Colonic mucosa (tissue), 4 donors: ENCODE measurements around the gene MNAT1. TPM values are rescaled to one million over a fixed set of nuclear protein-coding genes. Genes with fewer than 3 reads are reported as not detected.
A peak's percentile ranks its signal among the peaks of the same experiment; 100 is the strongest.

Source experiments
- DNase-seq: peaks from one replicate; pipeline ENCODE4 v3.0.0-alpha.2; 2020
- H3K27ac ChIP-seq: fragments of 200-600 bp; one replicate; pipeline ENCODE4 v1.8.0; 2021
- H3K27me3 ChIP-seq: fragments of 200-600 bp; one replicate; pipeline ENCODE4 v1.8.0; 2021
- H3K36me3 ChIP-seq: fragments of 200-600 bp; one replicate; pipeline ENCODE4 v1.8.0; 2021
- H3K4me1 ChIP-seq: fragments of 200-600 bp; one replicate; pipeline ENCODE4 v1.8.0; 2021; ENCODE audit warnings: mild to moderate bottlenecking
- H3K4me3 ChIP-seq: fragments of 200-600 bp; one replicate; pipeline ENCODE4 v1.8.0; 2021
- H3K9ac ChIP-seq, 2 donors: one replicate each; pipeline ENCODE4 v1.7.0; 2013; ENCODE audit warnings: control low read depth in 2 of 2, low read depth in 2 of 2, low read length in 2 of 2
- H3K9me3 ChIP-seq: fragments of 200-600 bp; one replicate; pipeline ENCODE4 v1.8.0; 2021
- intact Hi-C: fragments of 100-400 bp; cut with DNase I; formaldehyde crosslinking; loops from one replicate; pipeline ENCODE4 v1.14.1; 2022
- total RNA-seq, 2 donors: library from RNA; stranded (reverse); fragmentation: NEBNext Ultra II Directional in 1 of 2; extraction: Animal tissue kit (Norgen Biotek cat#: 25700) in 1 of 2; gene quantifications; one replicate each; pipeline ENCODE4 v1.2.1, GENCODE V29; 2021
- TF ChIP-seq, protein P1 (sequence below): fragments of 200-600 bp; IDR thresholded peaks from one replicate; pipeline ENCODE4 v1.8.0; 2022; ENCODE audit warnings: antibody characterized with exemption, mild to moderate bottlenecking
- donor health status: healthy.
- donor health status: DM: no; HTN: no; CAD: no.
- donor health status: DM: no; HTN: no; CAD: no.

MNAT1 gene
- total RNA-seq: 10 to 100 TPM; 14.5 to 15.4 TPM

DNA sequence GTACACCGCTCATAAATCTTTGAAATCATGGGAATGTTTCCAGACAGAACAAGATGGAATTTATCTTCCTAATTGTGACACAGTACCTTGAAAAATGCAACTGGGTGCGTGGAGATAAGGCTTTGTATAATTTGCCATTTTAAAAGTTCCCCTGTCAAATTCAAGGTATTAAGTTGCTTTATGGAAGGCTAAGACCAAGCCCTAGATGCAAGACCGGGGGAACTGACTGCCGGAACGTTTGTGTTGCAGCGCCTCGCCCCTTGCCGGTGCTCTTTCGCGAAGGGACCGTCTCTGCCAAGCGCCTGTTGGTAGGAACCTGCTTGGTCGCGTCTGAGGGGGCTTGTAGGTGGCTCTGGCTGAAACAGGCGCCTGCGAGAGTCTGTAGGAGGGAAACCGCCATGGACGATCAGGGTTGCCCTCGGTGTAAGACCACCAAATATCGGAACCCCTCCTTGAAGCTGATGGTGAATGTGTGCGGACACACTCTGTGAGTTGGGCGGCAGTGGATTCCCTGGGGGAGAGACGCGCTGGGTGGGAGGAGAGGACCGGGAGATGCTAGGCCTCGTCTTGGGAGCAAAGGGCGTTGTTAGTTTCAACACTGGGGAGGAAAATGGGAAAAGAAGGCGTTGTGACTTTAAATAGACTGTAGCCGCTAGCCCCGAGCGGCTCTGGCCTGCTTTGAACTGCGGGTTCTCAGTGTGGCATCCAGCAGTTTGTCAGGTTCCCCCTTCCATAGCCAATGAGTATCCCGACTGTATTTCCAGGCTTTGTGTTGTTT is at the start of gene MNAT1:
Gene MNAT1, plus strand, starts transcription at position 297 of the 778 bp plus-strand sequence. Its CDS starts 102 bp downstream, at position 399.
- Histone ChIP-seq H3K27ac (peak within 1 kb of the TSS; percentile 27), H3K9ac (peak within 1 kb of the TSS; percentile 76 to 83), H3K36me3 (no peaks in the 10 kb centered on the region), H3K27me3 (no peaks in the 10 kb centered on the region), H3K4me3 (peak within 1 kb of the TSS; percentile 88), H3K4me1 (peaks cover 5% of the 10 kb centered on the region), H3K9me3 (no peaks in the 10 kb centered on the region)
- intact Hi-C loops: no loop called here
- peak; percentile 75 for DNase-seq
- TF ChIP-seq, protein P1, sequence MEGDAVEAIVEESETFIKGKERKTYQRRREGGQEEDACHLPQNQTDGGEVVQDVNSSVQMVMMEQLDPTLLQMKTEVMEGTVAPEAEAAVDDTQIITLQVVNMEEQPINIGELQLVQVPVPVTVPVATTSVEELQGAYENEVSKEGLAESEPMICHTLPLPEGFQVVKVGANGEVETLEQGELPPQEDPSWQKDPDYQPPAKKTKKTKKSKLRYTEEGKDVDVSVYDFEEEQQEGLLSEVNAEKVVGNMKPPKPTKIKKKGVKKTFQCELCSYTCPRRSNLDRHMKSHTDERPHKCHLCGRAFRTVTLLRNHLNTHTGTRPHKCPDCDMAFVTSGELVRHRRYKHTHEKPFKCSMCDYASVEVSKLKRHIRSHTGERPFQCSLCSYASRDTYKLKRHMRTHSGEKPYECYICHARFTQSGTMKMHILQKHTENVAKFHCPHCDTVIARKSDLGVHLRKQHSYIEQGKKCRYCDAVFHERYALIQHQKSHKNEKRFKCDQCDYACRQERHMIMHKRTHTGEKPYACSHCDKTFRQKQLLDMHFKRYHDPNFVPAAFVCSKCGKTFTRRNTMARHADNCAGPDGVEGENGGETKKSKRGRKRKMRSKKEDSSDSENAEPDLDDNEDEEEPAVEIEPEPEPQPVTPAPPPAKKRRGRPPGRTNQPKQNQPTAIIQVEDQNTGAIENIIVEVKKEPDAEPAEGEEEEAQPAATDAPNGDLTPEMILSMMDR: no peak

DNA sequence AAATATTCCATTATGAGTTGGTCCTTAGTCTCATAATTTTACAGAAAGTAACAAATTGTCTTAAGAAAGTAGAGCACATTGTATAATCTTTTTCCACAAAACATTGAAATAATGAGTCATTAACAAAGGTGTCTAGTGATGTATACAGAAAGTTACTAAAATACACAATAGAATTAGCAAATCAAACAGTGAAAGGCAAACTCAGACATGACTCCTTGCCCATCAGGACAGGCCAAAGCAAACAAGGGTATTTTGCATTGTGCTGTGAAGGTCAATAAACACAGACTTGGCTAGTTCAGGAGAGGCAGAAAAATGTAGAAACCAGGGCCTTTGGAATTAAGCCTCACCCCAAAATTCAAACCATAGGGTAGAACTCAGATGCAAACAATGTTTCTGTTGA is 47.7 kb upstream of the MNAT1 start:
- Histone ChIP-seq H3K9ac (no peak overlapping the region), H3K4me3 (no peak overlapping the region), H3K27me3 (no peaks in the 10 kb centered on the region), H3K27ac (no peak overlapping the region), H3K4me1 (no peaks in the 10 kb centered on the region), H3K36me3 (no peaks in the 10 kb centered on the region), H3K9me3 (no peaks in the 10 kb centered on the region)
- DNase-seq: no peak
- TF ChIP-seq, protein P1: no peak
- intact Hi-C loops: no loop called here

DNA sequence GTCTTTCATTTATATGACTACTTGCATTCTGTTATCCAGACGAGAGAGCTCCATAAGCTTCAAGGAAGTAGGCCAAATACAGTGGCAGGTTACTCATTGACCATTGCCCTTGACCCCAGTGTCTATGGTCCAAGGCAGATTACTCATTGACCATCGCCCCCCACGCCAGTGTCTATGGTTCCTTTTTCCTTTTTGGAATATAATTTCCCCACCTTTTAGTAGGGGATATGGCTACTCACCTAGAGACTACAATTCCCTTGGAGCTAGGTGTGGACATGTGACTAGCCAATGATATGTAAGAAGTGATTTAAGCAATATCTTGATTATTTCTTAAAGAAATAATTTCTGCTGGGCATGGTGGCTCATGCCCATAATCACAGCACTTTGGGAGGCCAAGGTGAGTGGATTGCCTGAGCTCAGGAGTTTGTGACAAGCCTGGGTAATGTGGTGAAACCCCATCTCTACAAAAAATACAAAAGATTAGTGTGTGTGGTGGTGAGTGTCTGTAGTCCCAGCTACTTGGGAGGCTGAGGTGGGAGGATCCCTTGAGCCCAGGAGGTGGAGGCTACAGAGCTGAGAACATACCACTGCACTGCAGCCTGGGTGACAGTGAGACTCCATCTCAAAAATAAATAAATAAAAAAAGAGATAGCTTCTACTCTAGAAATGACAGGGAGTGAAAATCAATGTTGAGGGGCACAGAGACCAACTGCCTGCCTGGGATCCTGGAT is 43.0 kb upstream of the MNAT1 start:
- Histone ChIP-seq H3K36me3 (no peaks in the 10 kb centered on the region), H3K9me3 (no peaks in the 10 kb centered on the region), H3K9ac (no peak overlapping the region), H3K27ac (no peak overlapping the region), H3K27me3 (no peaks in the 10 kb centered on the region), H3K4me3 (no peak overlapping the region), H3K4me1 (no peaks in the 10 kb centered on the region)
- DNase-seq: no peak
- TF ChIP-seq, protein P1: no peak
- intact Hi-C loops: no loop called here

DNA sequence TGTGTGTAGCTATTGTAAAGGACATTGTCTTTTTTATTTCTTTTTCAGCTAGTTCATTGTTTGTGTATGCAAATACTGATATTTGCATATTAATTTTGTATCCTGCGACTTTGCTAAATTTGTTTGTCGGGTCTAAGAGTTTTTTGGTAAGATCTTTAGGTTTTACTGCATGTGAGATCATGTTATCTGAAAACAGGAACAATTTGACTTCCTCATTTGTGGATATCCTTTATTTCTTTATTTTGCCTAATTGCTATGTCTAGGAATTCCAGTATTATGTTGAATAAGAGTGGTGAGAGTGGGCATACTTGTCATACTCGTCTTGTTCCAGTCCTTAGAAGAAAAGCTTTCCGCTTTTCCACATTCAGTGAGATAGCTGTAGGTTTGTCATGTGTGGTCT is 39.2 kb upstream of the MNAT1 start:
- Histone ChIP-seq H3K36me3 (no peaks in the 10 kb centered on the region), H3K27ac (no peak overlapping the region), H3K9ac (no peak overlapping the region), H3K4me1 (no peaks in the 10 kb centered on the region), H3K9me3 (no peaks in the 10 kb centered on the region), H3K27me3 (no peaks in the 10 kb centered on the region), H3K4me3 (no peak overlapping the region)
- intact Hi-C loops: no loop called here
- DNase-seq: no peak
- TF ChIP-seq, protein P1: no peak

DNA sequence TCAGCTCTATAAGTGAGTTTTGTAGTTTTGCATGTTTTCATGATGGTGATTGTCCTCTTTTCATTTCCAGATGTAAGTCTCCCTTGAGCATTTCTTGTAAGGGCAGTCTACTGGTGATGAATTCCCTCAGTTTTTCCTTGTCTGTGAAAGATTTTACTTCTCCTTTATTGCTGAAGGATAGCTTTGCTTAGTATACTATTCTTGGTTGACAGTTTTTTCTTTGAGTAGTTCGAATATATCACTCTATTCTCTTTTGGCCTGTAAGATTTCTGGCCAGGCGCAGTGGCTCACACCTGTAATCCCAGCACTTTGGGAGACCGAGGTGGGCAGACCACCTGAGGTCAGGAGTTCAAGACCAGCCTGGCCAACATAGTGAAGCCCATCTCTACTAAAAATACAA is 34.0 kb upstream of the MNAT1 start:
- no peak overlapping the region for H3K27ac ChIP-seq
- no peaks in the 10 kb centered on the region for H3K4me1 ChIP-seq
- H3K27me3 ChIP-seq: no peaks in the 10 kb centered on the region
- intact Hi-C loops: no loop called here
- no peaks in the 10 kb centered on the region for H3K36me3 ChIP-seq
- H3K9me3 ChIP-seq: no peaks in the 10 kb centered on the region
- no peak overlapping the region for H3K9ac ChIP-seq
- H3K4me3 ChIP-seq: no peak overlapping the region
- TF ChIP-seq, protein P1: no peak
- no peak for DNase-seq
